ENCODE measurements around the gene PRDM16.

DNA sequence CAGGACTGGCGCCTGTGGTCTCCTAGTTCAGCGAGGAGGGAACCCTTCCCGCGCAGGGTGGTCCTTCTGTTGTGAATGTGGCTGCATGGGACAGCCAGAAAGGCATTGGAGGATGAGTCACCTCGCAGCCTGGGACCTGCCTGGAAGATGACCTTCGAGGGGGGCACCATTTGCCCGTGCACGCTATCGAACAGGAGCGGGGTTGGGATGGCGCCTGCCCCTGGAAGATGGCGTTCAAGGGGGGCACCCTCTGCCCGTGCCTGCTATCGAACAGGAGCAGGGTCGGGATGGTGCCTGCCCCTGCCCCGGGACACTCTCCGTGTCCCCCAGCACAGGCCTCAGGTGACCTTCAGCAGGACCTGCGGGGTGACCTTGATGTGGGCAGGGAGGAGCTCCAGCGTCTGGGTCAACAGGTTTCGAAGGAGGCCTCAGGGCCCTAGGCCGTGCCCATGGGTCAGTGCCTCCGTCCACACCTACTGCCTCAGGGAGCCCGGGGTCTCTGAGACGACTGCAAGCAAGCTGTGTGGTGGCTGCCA lies 49.4 kb upstream of the PRDM16 start:
- no peak for TF ChIP-seq CTCF (IDR thresholded peaks at IDR 0.05)
- no peak for TF ChIP-seq POLR2AphosphoS5 (IDR thresholded peaks at IDR 0.05)
- TF ChIP-seq POLR2A (IDR thresholded peaks at IDR 0.05): no peak
- TF ChIP-seq EP300 (IDR thresholded peaks at IDR 0.05): no peak
